Uterus (tissue), 4 donors: ENCODE results near the gene RNH1. TPM values are rescaled to one million over a fixed set of nuclear protein-coding genes. Genes with fewer than 3 reads are reported as not detected.
A peak's percentile ranks its signal among the peaks of the same experiment; 100 is the strongest.

Experiments
- DNase-seq, 2 donors: peaks; one replicate each; pipeline ENCODE4 v3.0.0-alpha.2; 2019 to 2020
- H3K27ac ChIP-seq, 2 donors: fragments of 200-600 bp; sonication (generic); 1 replicate in 1 of 2; 2 replicates in 1 of 2; pipeline ENCODE4 v1.5.1; 2016 to 2018
- H3K27me3 ChIP-seq, 2 donors: fragments of 200-600 bp; sonication (generic); one replicate each; pipeline ENCODE4 v1.5.1; 2018 to 2019; ENCODE audit warnings: control low read depth in 1 of 2
- H3K36me3 ChIP-seq, 2 donors: fragments of 200-600 bp; sonication (generic); one replicate each; pipeline ENCODE4 v1.5.1; 2019; ENCODE audit warnings: control low read depth in 1 of 2
- H3K4me1 ChIP-seq, 2 donors: fragments of 200-600 bp; sonication (generic); one replicate each; pipeline ENCODE4 v1.5.1; 2018 to 2019; ENCODE audit warnings: control low read depth in 1 of 2
- H3K4me3 ChIP-seq, 2 donors: fragments of 200-600 bp; sonication (generic); 1 replicate in 1 of 2; 2 replicates in 1 of 2; pipeline ENCODE4 v1.5.1; 2018 to 2019; ENCODE audit warnings: mild to moderate bottlenecking in 1 of 2
- H3K9me3 ChIP-seq, 2 donors: fragments of 200-600 bp; sonication (generic); one replicate each; pipeline ENCODE4 v1.5.1; 2019; ENCODE audit warnings: control low read depth in 1 of 2
- POLR2A ChIP-seq, 2 donors: fragments of 450-650 bp; IDR thresholded peaks; one replicate each; pipeline ENCODE4 v1.6.1; 2016; ENCODE audit warnings: antibody characterized with exemption in 2 of 2, mild to moderate bottlenecking in 1 of 2, moderate library complexity in 1 of 2
- intact Hi-C: fragments of 100-400 bp; cut with DNase I; formaldehyde crosslinking; loops from one replicate; pipeline ENCODE4 v1.15.1; 2023; ENCODE audit warnings: low total_unique reads
- total RNA-seq, 4 donors: library from RNA; depleted of rRNA in 3 of 4; stranded (reverse); fragments of >200 nt in 3 of 4; gene quantifications; one replicate each; pipeline versions ENCODE4 v1.1.0 to v1.2.4, GENCODE V29; 2014 to 2023
- TF ChIP-seq, protein P1 (sequence below), 4 experiments: fragments of 200-600 bp in 2 of 4; fragments of 450-650 bp in 2 of 4; sonication (generic) in 2 of 4; IDR thresholded peaks; one replicate each; pipeline ENCODE4 v1.5.1; 2016 to 2019; ENCODE audit warnings: antibody characterized with exemption in 4 of 4, mild to moderate bottlenecking in 2 of 4, moderate library complexity in 1 of 4
- donor health status: DM: yes; HTN: yes; CAD: no.

Gene RNH1
- total RNA-seq, 4 donors from 2014 or later: 111 to 175 (median 142) TPM

- DNase-seq: no peak
- TF ChIP-seq, protein P1, sequence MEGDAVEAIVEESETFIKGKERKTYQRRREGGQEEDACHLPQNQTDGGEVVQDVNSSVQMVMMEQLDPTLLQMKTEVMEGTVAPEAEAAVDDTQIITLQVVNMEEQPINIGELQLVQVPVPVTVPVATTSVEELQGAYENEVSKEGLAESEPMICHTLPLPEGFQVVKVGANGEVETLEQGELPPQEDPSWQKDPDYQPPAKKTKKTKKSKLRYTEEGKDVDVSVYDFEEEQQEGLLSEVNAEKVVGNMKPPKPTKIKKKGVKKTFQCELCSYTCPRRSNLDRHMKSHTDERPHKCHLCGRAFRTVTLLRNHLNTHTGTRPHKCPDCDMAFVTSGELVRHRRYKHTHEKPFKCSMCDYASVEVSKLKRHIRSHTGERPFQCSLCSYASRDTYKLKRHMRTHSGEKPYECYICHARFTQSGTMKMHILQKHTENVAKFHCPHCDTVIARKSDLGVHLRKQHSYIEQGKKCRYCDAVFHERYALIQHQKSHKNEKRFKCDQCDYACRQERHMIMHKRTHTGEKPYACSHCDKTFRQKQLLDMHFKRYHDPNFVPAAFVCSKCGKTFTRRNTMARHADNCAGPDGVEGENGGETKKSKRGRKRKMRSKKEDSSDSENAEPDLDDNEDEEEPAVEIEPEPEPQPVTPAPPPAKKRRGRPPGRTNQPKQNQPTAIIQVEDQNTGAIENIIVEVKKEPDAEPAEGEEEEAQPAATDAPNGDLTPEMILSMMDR (IDR thresholded peaks at IDR 0.05): no peak
- TF ChIP-seq POLR2A (IDR thresholded peaks at IDR 0.05): no peak
- Histone ChIP-seq H3K36me3 (no peaks in the 10 kb centered on the region), H3K9me3 (no peaks in the 10 kb centered on the region), H3K27me3 (no peaks in the 10 kb centered on the region), H3K27ac (no peak overlapping the region), H3K4me3 (no peak overlapping the region), H3K4me1 (peaks cover 0 to 5% of the 10 kb centered on the region in 2 donors)
- intact Hi-C loops: no loop called here
These were observed 54.8 kb downstream of the RNH1 start for GRCh38 chr11:452203-452744.

GRCh38 chr11:451738-452137, 55.3 kb downstream of the RNH1 start:
- no peak for DNase-seq
- Histone ChIP-seq H3K27me3 (no peaks in the 10 kb centered on the region), H3K27ac (no peak overlapping the region), H3K36me3 (no peaks in the 10 kb centered on the region), H3K9me3 (no peaks in the 10 kb centered on the region), H3K4me3 (peak overlapping the region in 1 of 2 donors; percentile 96), H3K4me1 (peaks cover 0 to 5% of the 10 kb centered on the region in 2 donors)
- TF ChIP-seq POLR2A (IDR thresholded peaks at IDR 0.05): no peak
- TF ChIP-seq, protein P1 (IDR thresholded peaks at IDR 0.05): no peak
- intact Hi-C loops: no loop called here

DNA sequence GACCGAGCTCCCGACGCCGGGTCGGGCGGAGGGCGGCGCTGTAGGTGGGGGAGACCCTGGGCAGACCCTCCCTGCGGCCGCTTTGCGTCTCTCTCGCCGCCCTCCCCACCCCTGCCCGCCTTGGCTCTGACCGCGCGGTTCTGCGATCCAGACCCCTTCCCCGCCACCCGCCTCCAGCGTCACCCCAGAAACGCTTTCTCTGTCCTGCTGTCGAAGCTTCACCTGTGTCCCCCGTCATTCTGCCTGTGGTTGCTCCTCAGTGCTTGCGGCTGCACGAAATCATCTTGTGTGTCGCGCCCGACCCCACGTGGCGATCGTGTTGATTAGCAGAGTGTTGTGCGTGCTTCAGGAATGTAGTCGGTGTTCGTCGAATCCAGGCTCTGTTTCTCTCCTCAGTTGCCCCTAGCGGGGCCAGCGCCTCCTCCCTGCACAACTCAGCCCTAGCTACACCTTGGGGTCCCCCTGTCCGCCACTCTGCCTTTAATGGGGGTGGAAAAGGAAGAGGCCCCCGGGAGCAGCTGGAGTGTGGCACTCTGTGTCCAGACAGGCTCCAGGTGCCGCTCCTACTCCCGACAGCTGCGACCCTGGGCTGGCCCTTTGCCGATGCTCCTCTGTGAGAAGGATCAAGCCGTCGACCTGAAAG, 56.1 kb downstream of the RNH1 start:
- no peaks in the 10 kb centered on the region for H3K27me3 ChIP-seq
- H3K4me3 ChIP-seq: peak overlapping the region; percentile 52 to 96
- H3K36me3 ChIP-seq: no peaks in the 10 kb centered on the region
- peak; percentile 47 to 55 for DNase-seq
- H3K4me1 ChIP-seq: peaks cover 0 to 5% of the 10 kb centered on the region in 2 donors
- H3K9me3 ChIP-seq: no peaks in the 10 kb centered on the region
- intact Hi-C loops: no loop called here
- TF ChIP-seq, protein P1 (IDR thresholded peaks at IDR 0.05): peak in 2 of 4 experiments; percentile 19 to 23
- TF ChIP-seq POLR2A (IDR thresholded peaks at IDR 0.05): no peak
- H3K27ac ChIP-seq: peak overlapping the region; percentile 83 to 92

GRCh38 chr11:449889-450808, 56.9 kb downstream of the RNH1 start, which contains the start of gene PTDSS2:
TSS of gene PTDSS2 (plus strand) at chr11:450279. CDS start at chr11:450456, 177 bp downstream.
- H3K4me3 ChIP-seq: peak within 1 kb of the TSS; percentile 52 to 96
- no peaks in the 10 kb centered on the region for H3K9me3 ChIP-seq
- H3K4me1 ChIP-seq: peaks cover 0 to 5% of the 10 kb centered on the region in 2 donors
- peak within 1 kb of the TSS; percentile 83 to 92 for H3K27ac ChIP-seq
- peak; percentile 80 to 86 for TF ChIP-seq POLR2A (IDR thresholded peaks at IDR 0.05)
- TF ChIP-seq, protein P1 (IDR thresholded peaks at IDR 0.05): peak in 2 of 4 experiments; percentile 20 to 59
- intact Hi-C loops: no loop called here
- DNase-seq: peak; percentile 95 to 97
- no peaks in the 10 kb centered on the region for H3K27me3 ChIP-seq
- H3K36me3 ChIP-seq: no peaks in the 10 kb centered on the region
